HUES48 (cell line): ENCODE data around the gene POPDC3.

ENCODE experiments used
- H3K27ac ChIP-seq: one replicate; pipeline ENCODE4 v1.7.0; 2013; ENCODE audit warnings: low read depth, low read length, inconsistent platforms
- H3K27me3 ChIP-seq: 2 replicates; pipeline ENCODE4 v1.6.1; 2013; ENCODE audit warnings: mild to moderate bottlenecking, low read length; ENCODE audit not compliant: control insufficient read depth, insufficient read depth
- H3K36me3 ChIP-seq: 2 replicates; pipeline ENCODE4 v1.6.1; 2013; ENCODE audit warnings: low read length; ENCODE audit not compliant: control insufficient read depth, insufficient read depth
- H3K4me1 ChIP-seq: 2 replicates; pipeline ENCODE4 v1.6.1; 2013; ENCODE audit warnings: mild to moderate bottlenecking, low read length; ENCODE audit not compliant: control insufficient read depth, insufficient read depth
- H3K4me3 ChIP-seq: 2 replicates; pipeline ENCODE4 v1.5.1; 2013; ENCODE audit warnings: mild to moderate bottlenecking, low read depth, low read length
- H3K9ac ChIP-seq: 2 replicates; pipeline ENCODE4 v1.6.1; 2013; ENCODE audit warnings: mild to moderate bottlenecking, low read depth, low read length, moderate library complexity
- H3K9me3 ChIP-seq: 2 replicates; pipeline ENCODE4 v1.6.1; 2013; ENCODE audit warnings: low read length; ENCODE audit not compliant: control insufficient read depth, insufficient read depth

The POPDC3 gene

GRCh38 chr6:105112577-105112976, 67.2 kb downstream of the POPDC3 start:
- Histone ChIP-seq H3K27me3 (no peaks in the 10 kb centered on the region), H3K9ac (no peak overlapping the region), H3K36me3 (no peaks in the 10 kb centered on the region), H3K27ac (no peak overlapping the region), H3K4me1 (no peaks in the 10 kb centered on the region), H3K4me3 (no peak overlapping the region), H3K9me3 (no peaks in the 10 kb centered on the region)

- Histone ChIP-seq H3K9me3 (no peaks in the 10 kb centered on the region), H3K36me3 (no peaks in the 10 kb centered on the region), H3K27ac (no peak overlapping the region)
Observed at GRCh38 chr6:105111871-105112270, 67.9 kb downstream of the POPDC3 start.

GRCh38 chr6:105111105-105111504, 68.7 kb downstream of the POPDC3 start:
- Histone ChIP-seq H3K9ac (no peak overlapping the region), H3K4me3 (no peak overlapping the region), H3K4me1 (no peaks in the 10 kb centered on the region), H3K27ac (no peak overlapping the region), H3K9me3 (no peaks in the 10 kb centered on the region), H3K27me3 (no peaks in the 10 kb centered on the region), H3K36me3 (no peaks in the 10 kb centered on the region)

More at GRCh38 chr6:105111871-105112270, 67.9 kb downstream of the POPDC3 start:
- no peaks in the 10 kb centered on the region for H3K27me3 ChIP-seq
- H3K4me1 ChIP-seq, result no peaks in the 10 kb centered on the region
- no peak overlapping the region for H3K4me3 ChIP-seq
- H3K9ac ChIP-seq, result no peak overlapping the region

GRCh38 chr6:105109955-105110895, 69.6 kb downstream of the POPDC3 start:
- Histone ChIP-seq H3K9me3 (no peaks in the 10 kb centered on the region), H3K4me3 (no peak overlapping the region), H3K9ac (no peak overlapping the region), H3K4me1 (no peaks in the 10 kb centered on the region), H3K36me3 (no peaks in the 10 kb centered on the region), H3K27ac (no peak overlapping the region), H3K27me3 (no peaks in the 10 kb centered on the region)

- H3K27ac ChIP-seq, result no peak overlapping the region
- no peak overlapping the region for H3K4me3 ChIP-seq
- H3K27me3 ChIP-seq, result no peaks in the 10 kb centered on the region
- H3K9me3 ChIP-seq, result no peaks in the 10 kb centered on the region
- no peak overlapping the region for H3K9ac ChIP-seq
- H3K4me1 ChIP-seq, result no peaks in the 10 kb centered on the region
- H3K36me3 ChIP-seq, result no peaks in the 10 kb centered on the region
Observed at GRCh38 chr6:105108631-105109262, 71.1 kb downstream of the POPDC3 start.
